HCT116 (cell line): ENCODE measurements around the gene FHIT. TPM values are rescaled to one million over a fixed set of nuclear protein-coding genes. Genes with fewer than 3 reads are reported as not detected.

Experiments
- ATAC-seq: fragments of 200-7000 bp; cut with Tn5 transposase; 2 replicates; pipeline ENCODE4 v1.9.1; 2020; ENCODE audit warnings: mild to moderate bottlenecking, moderate library complexity
- BruUV-seq: library from RNA; stranded (reverse); fragments of 400-500 nt; replicated peaks from 2 replicates; lab custom pipeline; 2021; lab: Mats Ljungman, UMichigan
- CTCF ChIA-PET: fragments of 300-600 bp; sonication (Branson Sonifier 250); formaldehyde crosslinking; loops from one replicate; lab custom pipeline; 2021; ENCODE audit warnings: antibody characterized with exemption; lab: Charles Lee
- POLR2A ChIA-PET: fragments of 300-600, 350-600 bp; sonication (Branson Sonifier 250); formaldehyde crosslinking; loops from one replicate; lab custom pipeline; 2021; ENCODE audit warnings: antibody characterized with exemption; lab: Charles Lee
- RAD21 ChIA-PET, 2 experiments: fragments of 300-600 bp; sonication (Branson Sonifier 250); formaldehyde crosslinking; loops; one replicate each; lab custom pipeline; 2023; ENCODE audit warnings: low total read pairs in 2 of 2; ENCODE audit not compliant: uncharacterized antibody in 2 of 2, unreplicated experiment in 2 of 2, low non-redundant PET in 1 of 2; lab: Charles Lee
- DNase-seq: peaks from one replicate; pipeline ENCODE4 v3.0.0-alpha.2; 2010; ENCODE audit warnings: low read depth, low spot score
- H2AFZ ChIP-seq: fragments of 200-600 bp; shearing (Covaris generic), sonication (generic); 2 replicates; pipeline ENCODE4 v1.6.1; 2017; ENCODE audit warnings: low read depth, mixed run types, mixed read lengths, antibody characterized with exemption, low read length; ENCODE audit not compliant: poor library complexity, severe bottlenecking
- H3K27ac ChIP-seq: 2 replicates; pipeline ENCODE4 v1.5.1; 2012; ENCODE audit warnings: low read depth, low read length
- H3K27me3 ChIP-seq: fragments of 200-600 bp; sonication (generic); 2 replicates; pipeline ENCODE4 v1.6.1; 2016; ENCODE audit warnings: mixed run types, low read length, mixed read lengths; ENCODE audit not compliant: insufficient read depth
- H3K36me3 ChIP-seq, 2 experiments: fragments of 200-500 bp in 1 of 2; fragments of 200-600 bp in 1 of 2; sonication (Bioruptor generic) in 1 of 2; sonication (generic) in 1 of 2; 2 replicates each; pipeline versions ENCODE4 v1.5.1 to v1.6.1; 2014 to 2016; ENCODE audit warnings: low read length in 2 of 2, inconsistent platforms in 1 of 2, mixed read lengths in 1 of 2, mixed run types in 1 of 2; ENCODE audit not compliant: insufficient read depth in 2 of 2, control insufficient read depth in 1 of 2
- H3K4me1 ChIP-seq, 2 experiments: fragments of 200-600 bp in 1 of 2; sonication (generic) in 1 of 2; 2 replicates each; pipeline versions ENCODE4 v1.5.1 to v1.6.1; 2012 to 2017; ENCODE audit warnings: low read length in 2 of 2, inconsistent platforms in 1 of 2, mild to moderate bottlenecking in 1 of 2, mixed read lengths in 1 of 2, mixed run types in 1 of 2, moderate library complexity in 1 of 2; ENCODE audit not compliant: insufficient read depth in 2 of 2, control insufficient read depth in 1 of 2
- H3K4me2 ChIP-seq: fragments of 200-600 bp; sonication (generic); 2 replicates; pipeline ENCODE4 v1.6.1; 2017; ENCODE audit warnings: mixed run types, low read length, mixed read lengths
- H3K4me3 ChIP-seq, 2 experiments: fragments of 200-600 bp in 1 of 2; sonication (generic) in 1 of 2; replicated peaks in 1 of 2; 2 replicates each; pipeline ENCODE4 v1.5.1; 2011 to 2016; ENCODE audit warnings: low read length in 2 of 2, control low read depth in 1 of 2, low read depth in 1 of 2, mild to moderate bottlenecking in 1 of 2, mixed read lengths in 1 of 2, mixed run types in 1 of 2
- H3K79me2 ChIP-seq: fragments of 200-600 bp; sonication (generic); 2 replicates; pipeline ENCODE4 v1.6.1; 2017; ENCODE audit warnings: mild to moderate bottlenecking, mixed run types, low read length, moderate library complexity, mixed read lengths; ENCODE audit not compliant: insufficient read depth
- H3K9ac ChIP-seq: fragments of 200-600 bp; sonication (generic); 2 replicates; pipeline ENCODE4 v1.6.1; 2016; ENCODE audit warnings: low read length, mixed read lengths
- H3K9me2 ChIP-seq: fragments of 200-600 bp; sonication (generic), shearing (Covaris generic); 2 replicates; pipeline ENCODE4 v1.6.1; 2017; ENCODE audit warnings: mixed run types, mild to moderate bottlenecking, moderate library complexity; ENCODE audit not compliant: insufficient read depth
- H3K9me3 ChIP-seq, 2 experiments: fragments of 200-500 bp in 1 of 2; fragments of 200-600 bp in 1 of 2; sonication (Bioruptor generic) in 1 of 2; sonication (generic) in 1 of 2; 2 replicates each; pipeline ENCODE4 v1.6.1; 2014 to 2017; ENCODE audit warnings: low read length in 2 of 2, mixed read lengths in 2 of 2, inconsistent platforms in 1 of 2, low read depth in 1 of 2, mild to moderate bottlenecking in 1 of 2, mixed run types in 1 of 2, moderate library complexity in 1 of 2; ENCODE audit not compliant: control insufficient read depth in 1 of 2, insufficient read depth in 1 of 2
- H4K20me1 ChIP-seq: fragments of 200-600 bp; sonication (generic), shearing (Covaris generic); 2 replicates; pipeline ENCODE4 v1.6.1; 2017; ENCODE audit warnings: mixed run types, mild to moderate bottlenecking, moderate library complexity; ENCODE audit not compliant: insufficient read depth
- CEBPB ChIP-seq: IDR thresholded peaks from 2 replicates; pipeline ENCODE4 v1.6.1; 2012; ENCODE audit warnings: low read depth
- EGR1 ChIP-seq: IDR thresholded peaks from 2 replicates; pipeline ENCODE4 v1.6.1; 2012; ENCODE audit warnings: low read depth
- FOSL1 ChIP-seq: IDR thresholded peaks from 2 replicates; pipeline ENCODE4 v1.6.1; 2012; ENCODE audit warnings: low read depth
- POLR2AphosphoS5 ChIP-seq: IDR thresholded peaks from 2 replicates; pipeline ENCODE4 v1.6.1; 2011; ENCODE audit warnings: mild to moderate bottlenecking, low read depth, low read length, moderate library complexity
- SP1 ChIP-seq: IDR thresholded peaks from 2 replicates; pipeline ENCODE4 v1.6.1; 2012; ENCODE audit warnings: low read depth
- SRF ChIP-seq: IDR thresholded peaks from 2 replicates; pipeline ENCODE4 v1.6.1; 2012; ENCODE audit warnings: low read depth
- YY1 ChIP-seq: IDR thresholded peaks from 2 replicates; pipeline ENCODE4 v1.6.1; 2011; ENCODE audit warnings: low read length, low read depth, moderate library complexity, mild to moderate bottlenecking; ENCODE audit not compliant: insufficient replicate concordance; ENCODE audit errors: extremely low read depth
- ZBTB33 ChIP-seq: IDR thresholded peaks from 2 replicates; pipeline ENCODE4 v1.6.1; 2011; ENCODE audit warnings: mild to moderate bottlenecking, low read length, moderate library complexity; ENCODE audit not compliant: insufficient replicate concordance; ENCODE audit errors: extremely low read depth
- ZFX ChIP-seq: fragments of 450-650 bp; IDR thresholded peaks from 2 replicates; pipeline ENCODE4 v1.6.1; 2017
- ZNF274 ChIP-seq: fragments of 200-500 bp; sonication (Bioruptor generic); IDR thresholded peaks from 2 replicates; pipeline ENCODE4 v1.6.1; 2014; ENCODE audit warnings: mild to moderate bottlenecking, low read depth, low read length, inconsistent platforms
- intact Hi-C: fragments of 100-400 bp; cut with micrococcal nuclease; formaldehyde crosslinking; loops from 2 replicates; pipeline ENCODE4 v1.10.0; 2022
- total RNA-seq: library from RNA; stranded (reverse); gene quantifications from one replicate; pipeline ENCODE4 v1.2.1, GENCODE V29; 2021; ENCODE audit not compliant: unreplicated experiment
- TF ChIP-seq, protein P1 (sequence below): IDR thresholded peaks from 2 replicates; pipeline ENCODE4 v1.6.1; 2012

FHIT gene
- total RNA-seq, 1 experiment from 2014 or later = 20.1 TPM

GRCh38 chr3:60250810-60251209 is 1000.4 kb downstream of the FHIT start (continued):
- no peak for TF ChIP-seq EGR1
- TF ChIP-seq POLR2AphosphoS5 = no peak
- no peak for TF ChIP-seq CEBPB
- TF ChIP-seq YY1 = no peak
- TF ChIP-seq FOSL1 = no peak
- no peak for TF ChIP-seq SP1
- no peak for TF ChIP-seq ZNF274
- TF ChIP-seq SRF = no peak

DNA sequence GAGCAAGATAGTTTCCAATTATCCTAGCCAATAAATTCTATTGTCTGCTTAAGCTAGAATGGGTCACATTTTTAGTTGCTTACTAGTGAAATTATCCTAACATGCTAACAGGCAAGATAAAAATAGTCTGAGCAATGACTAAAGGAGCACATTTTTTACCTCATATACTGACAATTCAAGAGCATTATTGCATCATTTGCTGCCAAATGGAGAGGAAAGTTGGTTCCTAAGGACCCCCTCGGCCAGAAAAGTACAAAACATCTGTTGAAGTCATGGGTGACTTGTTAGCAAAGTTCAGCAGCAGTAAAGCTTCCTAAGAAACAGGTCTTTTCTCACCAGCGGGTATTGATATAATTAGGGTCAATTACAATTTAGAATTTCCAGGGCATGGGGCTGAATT is 1001.0 kb downstream of the FHIT start:
- no peak overlapping the region for H3K4me3 ChIP-seq
- H3K36me3 ChIP-seq = no peaks in the 10 kb centered on the region
- no peaks in the 10 kb centered on the region for H3K9me3 ChIP-seq
- BruUV-seq = no TSS peak
- TF ChIP-seq YY1 (no peak), ZFX (no peak), POLR2AphosphoS5 (no peak), ZBTB33 (no peak), FOSL1 (no peak), SP1 (no peak), CEBPB (no peak)
- TF ChIP-seq, protein P1, sequence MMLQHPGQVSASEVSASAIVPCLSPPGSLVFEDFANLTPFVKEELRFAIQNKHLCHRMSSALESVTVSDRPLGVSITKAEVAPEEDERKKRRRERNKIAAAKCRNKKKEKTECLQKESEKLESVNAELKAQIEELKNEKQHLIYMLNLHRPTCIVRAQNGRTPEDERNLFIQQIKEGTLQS = no peak
- H3K9me2 ChIP-seq = no peaks in the 10 kb centered on the region
- H3K4me2 ChIP-seq = no peak overlapping the region
- no peak for ATAC-seq
- no peak overlapping the region for H3K9ac ChIP-seq
- no peak overlapping the region for H3K27ac ChIP-seq
- H2AFZ ChIP-seq = no peak overlapping the region
- POLR2A ChIA-PET = no interaction called here
- intact Hi-C loops = loop anchor here (10.0 kb wide), 1 partner anchor 695 kb away; no protein-coding TSS in a partner anchor
- H3K4me1 ChIP-seq = no peaks in the 10 kb centered on the region
- H4K20me1 ChIP-seq = no peaks in the 10 kb centered on the region
- no peaks in the 10 kb centered on the region for H3K27me3 ChIP-seq
- no peaks in the 10 kb centered on the region for H3K79me2 ChIP-seq
- CTCF ChIA-PET = no interaction called here
- RAD21 ChIA-PET = no interaction called here
- DNase-seq = no peak
